Activated CD4-positive, CD25-positive, alpha-beta regulatory T cell treated with anti-CD3 and anti-CD28 coated beads, Interleukin-2, amount 50 U/mL, for 24 hours (primary cell): ENCODE results near the gene DEGS1.

ENCODE experiments used
- ATAC-seq, 2 donors: fragments of 150-1000 bp; cut with Tn5 transposase; one replicate each; pipeline ENCODE4 v1.10.0; 2021; ENCODE audit warnings: mild to moderate bottlenecking in 1 of 2, moderate library complexity in 1 of 2

Gene DEGS1

GRCh38 chr1:224182866-224183590, at the start of gene DEGS1:
DEGS1 (plus strand) TSS chr1:224183240; CDS start chr1:224183337, 97 bp downstream.
- ATAC-seq, result peak; percentile 72 to 78

- ATAC-seq, result no peak
Observed at GRCh38 chr1:224133741-224134299, 49.2 kb upstream of the DEGS1 start.

- ATAC-seq, result no peak
Observed at GRCh38 chr1:224137518-224137917, 45.5 kb upstream of the DEGS1 start.

- ATAC-seq, result no peak
Observed at GRCh38 chr1:224138198-224138597, 44.8 kb upstream of the DEGS1 start.

- ATAC-seq, result peak in 1 of 2 donors; percentile 21
Observed at GRCh38 chr1:224141693-224142092, 41.3 kb upstream of the DEGS1 start.

GRCh38 chr1:224149709-224150108, 33.3 kb upstream of the DEGS1 start:
- ATAC-seq, result no peak

- ATAC-seq, result no peak
Observed at GRCh38 chr1:224151117-224151516, 31.9 kb upstream of the DEGS1 start.

GRCh38 chr1:224157316-224157715, 25.7 kb upstream of the DEGS1 start:
- no peak for ATAC-seq

GRCh38 chr1:224159541-224159940, 23.5 kb upstream of the DEGS1 start:
- ATAC-seq, result no peak

- ATAC-seq, result no peak
Observed at GRCh38 chr1:224160171-224160682, 22.8 kb upstream of the DEGS1 start.

- no peak for ATAC-seq
Observed at GRCh38 chr1:224162768-224163167, 20.3 kb upstream of the DEGS1 start.

GRCh38 chr1:224163311-224163710, 19.7 kb upstream of the DEGS1 start:
- no peak for ATAC-seq

- peak; percentile 88 to 92 for ATAC-seq
Observed at GRCh38 chr1:224168859-224169380, 14.1 kb upstream of the DEGS1 start.

GRCh38 chr1:224169718-224170270, 13.2 kb upstream of the DEGS1 start:
- no peak for ATAC-seq

- ATAC-seq, result no peak
Observed at GRCh38 chr1:224170343-224170742, 12.7 kb upstream of the DEGS1 start.

GRCh38 chr1:224170748-224171478, 12.1 kb upstream of the DEGS1 start:
- ATAC-seq, result peak in 1 of 2 donors; percentile 27

- ATAC-seq, result no peak
Observed at GRCh38 chr1:224172229-224172628, 10.8 kb upstream of the DEGS1 start.

GRCh38 chr1:224173523-224173922, 9.5 kb upstream of the DEGS1 start:
- ATAC-seq, result no peak

- ATAC-seq, result peak in 1 of 2 donors; percentile 78
Observed at GRCh38 chr1:224175617-224176016, 7.4 kb upstream of the DEGS1 start.

- no peak for ATAC-seq
Observed at GRCh38 chr1:224177356-224177999, 5.6 kb upstream of the DEGS1 start.

- no peak for ATAC-seq
Observed at GRCh38 chr1:224178894-224179293, 4.1 kb upstream of the DEGS1 start.

GRCh38 chr1:224180783-224181452, 2.1 kb upstream of the DEGS1 start:
- no peak for ATAC-seq
